ENCODE data around the gene DNER. TPM values are rescaled to one million over a fixed set of nuclear protein-coding genes. Genes with fewer than 3 reads are reported as not detected.

DNER gene
- total and polyA plus RNA-seq, 2 donors (not counting 3 experiments of a cell fraction or from before 2014, with no cell fraction given) = 0.01 TPM; not detected in 1

DNA sequence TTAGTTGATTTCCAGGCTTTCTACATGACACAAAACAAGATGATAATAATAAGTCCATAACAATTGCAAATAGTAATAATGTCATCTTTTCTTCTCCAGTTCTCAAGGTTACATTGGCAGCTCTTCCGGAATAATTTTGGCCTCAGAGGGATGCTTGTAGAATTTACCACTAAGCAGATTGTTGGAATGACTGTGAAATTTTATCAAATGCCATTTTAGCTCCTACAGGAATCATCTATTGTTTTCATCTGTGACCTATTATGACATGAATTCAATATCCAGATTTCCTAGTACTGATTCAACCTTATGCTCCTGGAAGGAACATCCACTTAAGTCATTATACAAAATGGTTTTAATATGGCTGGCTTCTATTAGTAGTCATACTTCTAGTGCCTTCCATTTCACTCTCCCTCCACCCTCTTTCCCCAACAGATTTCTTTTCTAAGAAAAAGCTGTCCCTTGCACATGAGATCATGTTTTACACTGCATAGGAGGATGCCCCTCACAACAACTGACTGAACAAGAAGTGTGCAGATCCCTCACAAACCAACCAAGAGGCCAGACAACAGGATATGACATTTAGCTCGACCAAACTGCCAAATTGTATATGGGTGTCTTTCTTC is 200.0 kb downstream of the DNER start:
- ChIA-PET CTCF (interaction anchor here (1.1 to 1.7 kb wide), 2 partner anchors 29 to 83 kb away, joined by 3 to 5 read pairs; no protein-coding TSS in a partner anchor), POLR2A (no interaction called here)
- dilution Hi-C loops (cut with MboI; ENCODE audit: extremely low pct_ligation_motif_present, low sequenced_read_pairs) = no loop called here

DNA sequence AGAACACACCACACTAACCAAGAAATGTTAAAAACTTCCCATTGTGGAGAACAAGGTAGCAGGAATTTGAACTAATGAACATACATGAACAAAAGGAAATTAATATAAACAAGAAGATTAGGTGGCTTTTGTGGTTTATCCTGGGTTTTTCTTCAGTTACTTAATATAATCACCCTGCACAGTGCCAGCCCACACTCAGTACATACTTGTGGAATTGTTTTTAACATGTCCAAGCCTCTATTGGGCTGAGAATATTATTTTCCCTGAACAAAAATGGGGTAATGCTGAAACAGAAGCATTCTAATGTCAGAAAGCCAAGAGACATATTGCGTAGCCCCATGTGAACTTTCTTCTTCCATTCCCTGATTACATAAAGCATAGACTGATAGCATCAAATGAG is 202.8 kb downstream of the DNER start:
- H3K4me2 ChIP-seq (ENCODE audit: insufficient read depth, low read length) = no peak overlapping the region
- H3K9ac ChIP-seq (replicated peaks; ENCODE audit: extremely low read depth, insufficient read depth, low read length) = no peak overlapping the region
- H3K27ac ChIP-seq (ENCODE audit: insufficient read depth, low read depth, low read length) = no peak overlapping the region
- BruUV-seq (replicated peaks) = no TSS peak
- no peak for DNase-seq (ENCODE audit: low read depth, low spot score)
- H3K27me3 ChIP-seq (ENCODE audit: control insufficient read depth in 2 of 2, insufficient read depth in 2 of 2, low read length in 2 of 2) = no peaks in the 10 kb centered on the region
- no peaks in the 10 kb centered on the region for H4K20me1 ChIP-seq (replicated peaks; ENCODE audit: control insufficient read depth, extremely low read depth, insufficient read depth, low read length)
- no peaks in the 10 kb centered on the region for H3K4me1 ChIP-seq (ENCODE audit: control insufficient read depth, extremely low read depth, insufficient read depth, low read length)
- CTCF ChIA-PET = no interaction called here
- no peaks in the 10 kb centered on the region for H3K79me2 ChIP-seq (ENCODE audit: control insufficient read depth, insufficient read depth, low read length)
- no peaks in the 10 kb centered on the region for H3K9me3 ChIP-seq (replicated peaks; ENCODE audit: control insufficient read depth, insufficient read depth, low read length)
- H3K36me3 ChIP-seq (ENCODE audit: control insufficient read depth in 2 of 2, extremely low read depth in 1 of 2, insufficient read depth in 2 of 2, low read length in 2 of 2) = no peaks in the 10 kb centered on the region
- dilution Hi-C loops (cut with MboI; ENCODE audit: extremely low pct_ligation_motif_present, low sequenced_read_pairs) = no loop called here
- POLR2A ChIA-PET = no interaction called here
- no peak overlapping the region for H2AFZ ChIP-seq (ENCODE audit: low read depth, low read length)
- no peak overlapping the region for H3K4me3 ChIP-seq (replicated peaks in 1 of 3; ENCODE audit: insufficient read depth in 1 of 3, low read depth in 1 of 3, low read length in 3 of 3)
- intact Hi-C loops (cut with micrococcal nuclease) = no loop called here
- H3K9me1 ChIP-seq (replicated peaks; ENCODE audit: control insufficient read depth, extremely low read depth, insufficient read depth, low read length) = no peaks in the 10 kb centered on the region
- TF ChIP-seq, protein P1, sequence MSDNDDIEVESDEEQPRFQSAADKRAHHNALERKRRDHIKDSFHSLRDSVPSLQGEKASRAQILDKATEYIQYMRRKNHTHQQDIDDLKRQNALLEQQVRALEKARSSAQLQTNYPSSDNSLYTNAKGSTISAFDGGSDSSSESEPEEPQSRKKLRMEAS (IDR thresholded peaks at IDR 0.05; ENCODE audit: insufficient read depth, insufficient read length) = no peak
- TF ChIP-seq POLR2A (IDR thresholded peaks at IDR 0.05; ENCODE audit: low read depth, low read length) = no peak
- no peak for TF ChIP-seq JUN (IDR thresholded peaks at IDR 0.05; ENCODE audit: borderline replicate concordance, insufficient read depth, insufficient read length, low read depth)
- TF ChIP-seq EZH2 (IDR thresholded peaks at IDR 0.05; ENCODE audit: borderline replicate concordance, low read depth, low read length, severe bottlenecking) = no peak
- TF ChIP-seq GATA2 (IDR thresholded peaks at IDR 0.05; ENCODE audit: insufficient read depth, insufficient read length, low read depth, low read length) = no peak
- no peak for TF ChIP-seq POLR2AphosphoS5 (IDR thresholded peaks at IDR 0.05; ENCODE audit: insufficient read depth, low read depth, low read length)
- TF ChIP-seq, protein P2, sequence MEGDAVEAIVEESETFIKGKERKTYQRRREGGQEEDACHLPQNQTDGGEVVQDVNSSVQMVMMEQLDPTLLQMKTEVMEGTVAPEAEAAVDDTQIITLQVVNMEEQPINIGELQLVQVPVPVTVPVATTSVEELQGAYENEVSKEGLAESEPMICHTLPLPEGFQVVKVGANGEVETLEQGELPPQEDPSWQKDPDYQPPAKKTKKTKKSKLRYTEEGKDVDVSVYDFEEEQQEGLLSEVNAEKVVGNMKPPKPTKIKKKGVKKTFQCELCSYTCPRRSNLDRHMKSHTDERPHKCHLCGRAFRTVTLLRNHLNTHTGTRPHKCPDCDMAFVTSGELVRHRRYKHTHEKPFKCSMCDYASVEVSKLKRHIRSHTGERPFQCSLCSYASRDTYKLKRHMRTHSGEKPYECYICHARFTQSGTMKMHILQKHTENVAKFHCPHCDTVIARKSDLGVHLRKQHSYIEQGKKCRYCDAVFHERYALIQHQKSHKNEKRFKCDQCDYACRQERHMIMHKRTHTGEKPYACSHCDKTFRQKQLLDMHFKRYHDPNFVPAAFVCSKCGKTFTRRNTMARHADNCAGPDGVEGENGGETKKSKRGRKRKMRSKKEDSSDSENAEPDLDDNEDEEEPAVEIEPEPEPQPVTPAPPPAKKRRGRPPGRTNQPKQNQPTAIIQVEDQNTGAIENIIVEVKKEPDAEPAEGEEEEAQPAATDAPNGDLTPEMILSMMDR (IDR thresholded peaks at IDR 0.05; ENCODE audit: extremely low read depth in 1 of 2, insufficient read depth in 1 of 2, low read depth in 1 of 2, low read length in 2 of 2) = no peak
- TF ChIP-seq FOS (IDR thresholded peaks at IDR 0.05; ENCODE audit: borderline replicate concordance, insufficient read depth, low read length) = no peak
- TF ChIP-seq MYC (IDR thresholded peaks at IDR 0.05; ENCODE audit: low read depth, low read length) = no peak
- FAIRE-seq = no peak

More for the DNA sequence above, 200.0 kb downstream of the DNER start:
- H2AFZ ChIP-seq (ENCODE audit: low read depth, low read length) = no peak overlapping the region
- no TSS peak for BruUV-seq (replicated peaks)
- no peaks in the 10 kb centered on the region for H3K4me1 ChIP-seq (ENCODE audit: control insufficient read depth, extremely low read depth, insufficient read depth, low read length)
- FAIRE-seq (no peak), DNase-seq (ENCODE audit: low read depth, low spot score) (no peak)
- no peak for TF ChIP-seq POLR2AphosphoS5 (IDR thresholded peaks at IDR 0.05; ENCODE audit: insufficient read depth, low read depth, low read length)
- TF ChIP-seq, protein P1 (IDR thresholded peaks at IDR 0.05; ENCODE audit: insufficient read depth, insufficient read length) = no peak
- no peaks in the 10 kb centered on the region for H3K36me3 ChIP-seq (ENCODE audit: control insufficient read depth in 2 of 2, extremely low read depth in 1 of 2, insufficient read depth in 2 of 2, low read length in 2 of 2)
- H3K79me2 ChIP-seq (ENCODE audit: control insufficient read depth, insufficient read depth, low read length) = no peaks in the 10 kb centered on the region
- no peak overlapping the region for H3K27ac ChIP-seq (ENCODE audit: insufficient read depth, low read depth, low read length)
- no peaks in the 10 kb centered on the region for H3K27me3 ChIP-seq (ENCODE audit: control insufficient read depth in 2 of 2, insufficient read depth in 2 of 2, low read length in 2 of 2)
- no peaks in the 10 kb centered on the region for H3K9me3 ChIP-seq (replicated peaks; ENCODE audit: control insufficient read depth, insufficient read depth, low read length)
- no peak overlapping the region for H3K4me2 ChIP-seq (ENCODE audit: insufficient read depth, low read length)
- intact Hi-C loops (cut with micrococcal nuclease) = no loop called here
- no peaks in the 10 kb centered on the region for H4K20me1 ChIP-seq (replicated peaks; ENCODE audit: control insufficient read depth, extremely low read depth, insufficient read depth, low read length)
- no peak overlapping the region for H3K4me3 ChIP-seq (replicated peaks in 1 of 3; ENCODE audit: insufficient read depth in 1 of 3, low read depth in 1 of 3, low read length in 3 of 3)
- no peaks in the 10 kb centered on the region for H3K9me1 ChIP-seq (replicated peaks; ENCODE audit: control insufficient read depth, extremely low read depth, insufficient read depth, low read length)
- no peak overlapping the region for H3K9ac ChIP-seq (replicated peaks; ENCODE audit: extremely low read depth, insufficient read depth, low read length)
